Trophoblast cell (in vitro differentiated cells and primary cell): ENCODE data around the gene DOCK10.
A peak's percentile ranks its signal among the peaks of the same experiment; 100 is the strongest.

Experiments
- DNase-seq, 2 donors: peaks; one replicate each; pipeline ENCODE4 v3.0.0-alpha.2; 2016
- H2AFZ ChIP-seq: 2 replicates; pipeline ENCODE4 v1.6.1; 2013; ENCODE audit warnings: low read length, moderate library complexity, mild to moderate bottlenecking; ENCODE audit not compliant: insufficient read depth, poor library complexity
- H2AK5ac ChIP-seq: 2 replicates; pipeline ENCODE4 v1.6.1; 2013; ENCODE audit warnings: mild to moderate bottlenecking, low read length
- H2BK120ac ChIP-seq: 2 replicates; pipeline ENCODE4 v1.6.1; 2013; ENCODE audit warnings: low read length, mild to moderate bottlenecking, moderate library complexity; ENCODE audit not compliant: insufficient read depth, poor library complexity
- H2BK12ac ChIP-seq: 2 replicates; pipeline ENCODE4 v1.6.1; 2013; ENCODE audit warnings: mild to moderate bottlenecking, low read length, moderate library complexity
- H2BK5ac ChIP-seq: 2 replicates; pipeline ENCODE4 v1.6.1; 2013; ENCODE audit warnings: low read length, low read depth, moderate library complexity, mild to moderate bottlenecking; ENCODE audit not compliant: poor library complexity
- H3K14ac ChIP-seq: 2 replicates; pipeline ENCODE4 v1.6.1; 2013; ENCODE audit warnings: mild to moderate bottlenecking, low read length
- H3K18ac ChIP-seq: 2 replicates; pipeline ENCODE4 v1.6.1; 2013; ENCODE audit warnings: mild to moderate bottlenecking, low read length
- H3K23ac ChIP-seq: 2 replicates; pipeline ENCODE4 v1.6.1; 2013; ENCODE audit warnings: low read length
- H3K27ac ChIP-seq: 2 replicates; pipeline ENCODE4 v1.5.1; 2013; ENCODE audit warnings: low read depth, mild to moderate bottlenecking, inconsistent platforms, low read length, moderate library complexity
- H3K27me3 ChIP-seq: 2 replicates; pipeline ENCODE4 v1.6.1; 2013; ENCODE audit warnings: inconsistent platforms, mild to moderate bottlenecking, low read length, moderate library complexity; ENCODE audit not compliant: insufficient read depth
- H3K36me3 ChIP-seq, 2 experiments: 1 replicate in 1 of 2; 2 replicates in 1 of 2; pipeline ENCODE4 v1.6.1; 2013; ENCODE audit warnings: low read length in 2 of 2, mild to moderate bottlenecking in 2 of 2, moderate library complexity in 1 of 2; ENCODE audit not compliant: insufficient read depth in 2 of 2, control insufficient read depth in 1 of 2
- H3K4ac ChIP-seq: 2 replicates; pipeline ENCODE4 v1.6.1; 2013; ENCODE audit warnings: low read depth, mild to moderate bottlenecking, low read length, moderate library complexity
- H3K4me1 ChIP-seq, 2 experiments: 1 replicate in 1 of 2; 2 replicates in 1 of 2; pipeline ENCODE4 v1.6.1; 2013; ENCODE audit warnings: low read length in 2 of 2, mild to moderate bottlenecking in 2 of 2, moderate library complexity in 1 of 2; ENCODE audit not compliant: insufficient read depth in 2 of 2, control insufficient read depth in 1 of 2
- H3K4me2 ChIP-seq: 2 replicates; pipeline ENCODE4 v1.6.1; 2013; ENCODE audit warnings: inconsistent platforms, mild to moderate bottlenecking, low read length, moderate library complexity
- H3K4me3 ChIP-seq: 2 replicates; pipeline ENCODE4 v1.5.1; 2013; ENCODE audit warnings: mild to moderate bottlenecking, low read depth, low read length, inconsistent platforms
- H3K79me1 ChIP-seq: one replicate; pipeline ENCODE4 v1.6.1; 2013; ENCODE audit warnings: low read length
- H3K79me2 ChIP-seq: 2 replicates; pipeline ENCODE4 v1.6.1; 2013; ENCODE audit warnings: low read length, mild to moderate bottlenecking; ENCODE audit not compliant: control insufficient read depth, insufficient read depth, poor library complexity
- H3K9ac ChIP-seq: 2 replicates; pipeline ENCODE4 v1.6.1; 2013; ENCODE audit warnings: mild to moderate bottlenecking, low read length
- H3K9me3 ChIP-seq: 2 replicates; pipeline ENCODE4 v1.6.1; 2013; ENCODE audit warnings: low read depth, mild to moderate bottlenecking, control low read depth, inconsistent platforms, low read length; ENCODE audit not compliant: insufficient read depth
- H4K12ac ChIP-seq: 2 replicates; pipeline ENCODE4 v1.6.1; 2013; ENCODE audit warnings: low read depth, mild to moderate bottlenecking, low read length, moderate library complexity
- H4K8ac ChIP-seq: 2 replicates; pipeline ENCODE4 v1.6.1; 2013; ENCODE audit warnings: low read depth, mild to moderate bottlenecking, low read length, moderate library complexity
- H4K91ac ChIP-seq: one replicate; pipeline ENCODE4 v1.6.1; 2013; ENCODE audit warnings: low read depth, mild to moderate bottlenecking, low read length, moderate library complexity
- WGBS: extraction: QIAGEN DNeasy Blood & Tissue Kit; methylation state at CpG from one replicate; pipeline ENCODE4 v1.1.7; 2013; ENCODE audit warnings: missing lambda C conversion rate; ENCODE audit not compliant: insufficient read length, insufficient coverage; ENCODE audit errors: extremely low coverage; 5-methylcytosine and 5-hydroxymethylcytosine counted together

The DOCK10 gene

GRCh38 chr2:224802407-224802806 lies 239.9 kb downstream of the DOCK10 start:
- H3K27me3 ChIP-seq: no peaks in the 10 kb centered on the region
- H3K4me1 ChIP-seq: peaks cover 0 to 2% of the 10 kb centered on the region in 2 experiments
- no peak overlapping the region for H3K4me2 ChIP-seq
- H3K4me3 ChIP-seq: no peak overlapping the region
- H4K91ac ChIP-seq: no peak overlapping the region
- H4K8ac ChIP-seq: no peak overlapping the region
- no peak overlapping the region for H3K23ac ChIP-seq
- WGBS: no CpG with 5 or more reads among the region's 1 CpG
- H2BK120ac ChIP-seq: no peak overlapping the region
- no peak overlapping the region for H2BK5ac ChIP-seq
- no peak overlapping the region for H3K18ac ChIP-seq
- no peak overlapping the region for H2AFZ ChIP-seq
- H3K36me3 ChIP-seq: no peaks in the 10 kb centered on the region
- no peak overlapping the region for H3K27ac ChIP-seq
- H3K14ac ChIP-seq: no peak overlapping the region
- H3K79me2 ChIP-seq: no peaks in the 10 kb centered on the region
- no peak overlapping the region for H3K9ac ChIP-seq
- no peak overlapping the region for H2BK12ac ChIP-seq
- H4K12ac ChIP-seq: no peak overlapping the region
- H2AK5ac ChIP-seq: no peak overlapping the region
- H3K9me3 ChIP-seq: no peaks in the 10 kb centered on the region
- peak in 1 of 2 donors; percentile 17 for DNase-seq
- no peak overlapping the region for H3K4ac ChIP-seq
- H3K79me1 ChIP-seq: no peaks in the 10 kb centered on the region

GRCh38 chr2:224801360-224801759 lies 240.9 kb downstream of the DOCK10 start:
- no peak overlapping the region for H4K8ac ChIP-seq
- H3K79me2 ChIP-seq: no peaks in the 10 kb centered on the region
- H3K4me2 ChIP-seq: no peak overlapping the region
- DNase-seq: no peak
- no peaks in the 10 kb centered on the region for H3K36me3 ChIP-seq
- no peak overlapping the region for H3K18ac ChIP-seq
- H4K12ac ChIP-seq: no peak overlapping the region
- no peak overlapping the region for H3K9ac ChIP-seq
- H3K79me1 ChIP-seq: no peaks in the 10 kb centered on the region
- H3K9me3 ChIP-seq: no peaks in the 10 kb centered on the region
- no peak overlapping the region for H2BK120ac ChIP-seq
- H2BK12ac ChIP-seq: no peak overlapping the region
- no peak overlapping the region for H3K23ac ChIP-seq
- H3K4me3 ChIP-seq: no peak overlapping the region
- no peak overlapping the region for H3K4ac ChIP-seq
- H3K4me1 ChIP-seq: peaks cover 0 to 2% of the 10 kb centered on the region in 2 experiments
- H4K91ac ChIP-seq: no peak overlapping the region
- no peak overlapping the region for H2AK5ac ChIP-seq
- no peaks in the 10 kb centered on the region for H3K27me3 ChIP-seq
- H3K14ac ChIP-seq: no peak overlapping the region
- no CpG with 5 or more reads among the region's 1 CpG for WGBS
- no peak overlapping the region for H2BK5ac ChIP-seq
- no peak overlapping the region for H3K27ac ChIP-seq
- no peak overlapping the region for H2AFZ ChIP-seq

DNA sequence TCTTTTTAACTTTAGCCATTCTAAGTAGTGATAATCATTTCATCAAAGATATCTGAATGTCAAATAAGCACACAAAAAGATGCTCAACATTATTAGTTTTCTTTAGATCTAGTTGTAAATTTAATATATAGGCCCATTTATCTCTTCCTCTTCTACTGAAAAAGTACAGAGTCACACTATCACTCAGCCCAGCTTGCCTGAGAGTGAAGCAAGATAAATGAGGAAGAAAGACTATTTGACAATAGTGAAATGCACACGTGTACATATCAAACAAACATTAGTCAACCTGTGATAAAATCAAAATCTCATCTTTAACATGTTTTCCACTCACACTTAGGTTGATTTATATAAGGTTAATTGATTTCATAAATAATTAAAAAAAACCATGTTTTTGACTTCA lies 242.6 kb downstream of the DOCK10 start:
- WGBS: no CpG with 5 or more reads among the region's 1 CpG
- no peak overlapping the region for H3K14ac ChIP-seq
- peaks cover 0 to 2% of the 10 kb centered on the region in 2 experiments for H3K4me1 ChIP-seq
- no peak overlapping the region for H2BK12ac ChIP-seq
- no peak overlapping the region for H2BK5ac ChIP-seq
- H3K4ac ChIP-seq: no peak overlapping the region
- no peak overlapping the region for H3K9ac ChIP-seq
- H3K23ac ChIP-seq: no peak overlapping the region
- no peak overlapping the region for H4K91ac ChIP-seq
- H4K8ac ChIP-seq: no peak overlapping the region
- H3K36me3 ChIP-seq: no peaks in the 10 kb centered on the region
- H3K27ac ChIP-seq: no peak overlapping the region
- DNase-seq: no peak
- no peak overlapping the region for H2AK5ac ChIP-seq
- no peak overlapping the region for H3K18ac ChIP-seq
- H3K27me3 ChIP-seq: no peaks in the 10 kb centered on the region
- H3K79me1 ChIP-seq: no peaks in the 10 kb centered on the region
- H2AFZ ChIP-seq: no peak overlapping the region
- no peak overlapping the region for H3K4me3 ChIP-seq
- no peak overlapping the region for H4K12ac ChIP-seq
- no peaks in the 10 kb centered on the region for H3K9me3 ChIP-seq
- H3K79me2 ChIP-seq: no peaks in the 10 kb centered on the region
- no peak overlapping the region for H2BK120ac ChIP-seq
- H3K4me2 ChIP-seq: no peak overlapping the region

DNA sequence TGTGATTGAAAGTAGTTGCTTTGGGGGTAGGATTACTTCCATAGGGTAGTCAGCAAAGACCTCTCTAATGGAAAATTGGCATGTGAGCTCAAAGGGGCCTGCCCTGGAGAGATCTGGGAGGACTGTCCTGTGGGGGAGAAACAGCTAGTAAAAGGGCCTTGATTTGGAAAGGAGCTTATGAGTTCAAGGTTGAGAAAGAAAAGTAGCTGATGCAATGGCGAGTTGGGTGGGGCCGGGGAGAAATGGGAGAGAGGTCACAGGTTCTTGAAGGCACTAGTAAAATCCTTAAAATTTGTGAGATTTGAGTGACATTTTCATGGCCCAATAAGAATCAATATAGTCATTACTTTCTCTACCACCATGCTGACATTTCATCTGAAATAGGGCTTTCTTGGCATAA lies 244.1 kb downstream of the DOCK10 start:
- no peaks in the 10 kb centered on the region for H3K36me3 ChIP-seq
- H2BK12ac ChIP-seq: no peak overlapping the region
- no peak overlapping the region for H4K12ac ChIP-seq
- H2BK120ac ChIP-seq: no peak overlapping the region
- H3K9me3 ChIP-seq: no peaks in the 10 kb centered on the region
- no peak overlapping the region for H4K91ac ChIP-seq
- no peak overlapping the region for H3K18ac ChIP-seq
- no peaks in the 10 kb centered on the region for H3K79me1 ChIP-seq
- DNase-seq: no peak
- no peak overlapping the region for H3K4me3 ChIP-seq
- H3K4me2 ChIP-seq: no peak overlapping the region
- no peak overlapping the region for H3K4ac ChIP-seq
- no peak overlapping the region for H3K9ac ChIP-seq
- no peak overlapping the region for H3K14ac ChIP-seq
- no peak overlapping the region for H2BK5ac ChIP-seq
- H3K79me2 ChIP-seq: no peaks in the 10 kb centered on the region
- no peak overlapping the region for H3K27ac ChIP-seq
- H4K8ac ChIP-seq: no peak overlapping the region
- H2AK5ac ChIP-seq: no peak overlapping the region
- no peak overlapping the region for H3K23ac ChIP-seq
- no CpG with 5 or more reads among the region's 2 CpGs for WGBS
- H3K4me1 ChIP-seq: peaks cover 0 to 2% of the 10 kb centered on the region in 2 experiments
- H2AFZ ChIP-seq: no peak overlapping the region
- H3K27me3 ChIP-seq: no peaks in the 10 kb centered on the region
